SK-N-SH (cell line): ENCODE measurements around the gene SLC22A17.

ENCODE experiments used
- CTCF ChIP-seq: fragments of 200-600 bp; sonication (generic); IDR thresholded peaks from 2 replicates; pipeline ENCODE4 v1.6.1; 2017; ENCODE audit warnings: antibody characterized with exemption, mild to moderate bottlenecking, moderate library complexity
- EP300 ChIP-seq, 2 experiments: IDR thresholded peaks; 2 replicates each; pipeline versions ENCODE4 v1.4.0 to v1.6.1; 2012; ENCODE audit warnings: borderline replicate concordance in 1 of 2, low read depth in 1 of 2, low read length in 1 of 2
- EZH2phosphoT487 ChIP-seq: fragments of 200-600 bp; sonication (generic); IDR thresholded peaks from 2 replicates; pipeline ENCODE4 v1.6.1; 2017; ENCODE audit warnings: low read depth, mixed run types, mild to moderate bottlenecking, antibody characterized with exemption, moderate library complexity, borderline replicate concordance
- GABPA ChIP-seq: IDR thresholded peaks from 2 replicates; pipeline ENCODE4 v1.4.0; 2012; ENCODE audit warnings: low read depth, mild to moderate bottlenecking
- NFIC ChIP-seq: IDR thresholded peaks from 2 replicates; pipeline ENCODE4 v1.4.0; 2012; ENCODE audit warnings: borderline replicate concordance
- POLR2AphosphoS5 ChIP-seq: IDR thresholded peaks from 2 replicates; pipeline ENCODE4 v1.6.1; 2012; ENCODE audit warnings: low read depth, low read length
- RAD21 ChIP-seq: IDR thresholded peaks from 2 replicates; pipeline ENCODE4 v1.6.1; 2012; ENCODE audit warnings: mild to moderate bottlenecking, low read length
- SMC3 ChIP-seq: IDR thresholded peaks from 2 replicates; pipeline ENCODE4 v1.6.1; 2012; ENCODE audit warnings: low read depth, low read length, improper control_type of control experiment
- TAF1 ChIP-seq: IDR thresholded peaks from 2 replicates; pipeline ENCODE4 v1.6.1; 2012; ENCODE audit warnings: low read depth, mild to moderate bottlenecking, low read length, moderate library complexity, borderline replicate concordance
- TF ChIP-seq, protein P1 (sequence below): IDR thresholded peaks from 2 replicates; pipeline ENCODE4 v1.6.1; 2012; ENCODE audit warnings: mild to moderate bottlenecking, low read depth, low read length, moderate library complexity
- TF ChIP-seq, protein P2 (sequence below): IDR thresholded peaks from 2 replicates; pipeline ENCODE4; 2012

DNA sequence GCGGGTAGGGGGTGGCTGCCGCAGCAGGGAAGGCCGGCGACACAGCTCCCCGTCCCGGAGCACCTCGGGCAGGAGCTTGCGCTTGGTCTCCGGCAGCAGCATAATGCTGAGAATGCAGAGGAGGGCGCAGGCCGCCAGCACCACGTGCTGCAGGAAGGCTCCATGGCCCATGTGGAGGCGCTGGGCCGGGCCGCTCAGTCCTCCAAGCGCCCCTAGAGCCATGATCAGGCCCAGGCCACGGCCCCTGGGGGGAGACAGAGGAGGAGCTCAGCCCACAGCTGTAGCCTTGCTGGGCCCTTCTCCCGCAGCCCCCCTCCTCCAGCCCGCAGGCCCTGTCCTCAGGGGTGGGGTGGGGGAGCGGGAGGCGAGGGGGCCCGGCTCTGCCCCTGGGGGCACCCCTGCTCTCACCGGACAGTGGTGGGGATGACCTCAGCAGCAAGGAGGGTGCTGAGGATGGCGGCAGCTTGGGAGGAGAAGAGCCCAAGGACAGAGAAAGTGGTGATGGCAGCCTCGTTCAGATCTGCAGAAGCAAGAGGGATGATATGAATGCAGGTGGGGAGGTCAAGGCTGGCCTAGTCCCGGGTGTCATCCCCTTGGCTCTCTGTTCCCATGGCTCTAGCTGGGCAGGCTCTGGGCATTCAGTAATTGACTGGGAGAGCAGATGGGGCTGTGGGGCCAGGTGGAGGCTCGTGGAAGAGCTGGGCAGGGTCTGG lies 5.8 kb downstream of the SLC22A17 start:
- no peak for TF ChIP-seq EP300 (IDR thresholded peaks at IDR 0.05; ENCODE audit: borderline replicate concordance in 1 of 2, low read depth in 1 of 2, low read length in 1 of 2)
- no peak for TF ChIP-seq CTCF
- TF ChIP-seq, protein P1, sequence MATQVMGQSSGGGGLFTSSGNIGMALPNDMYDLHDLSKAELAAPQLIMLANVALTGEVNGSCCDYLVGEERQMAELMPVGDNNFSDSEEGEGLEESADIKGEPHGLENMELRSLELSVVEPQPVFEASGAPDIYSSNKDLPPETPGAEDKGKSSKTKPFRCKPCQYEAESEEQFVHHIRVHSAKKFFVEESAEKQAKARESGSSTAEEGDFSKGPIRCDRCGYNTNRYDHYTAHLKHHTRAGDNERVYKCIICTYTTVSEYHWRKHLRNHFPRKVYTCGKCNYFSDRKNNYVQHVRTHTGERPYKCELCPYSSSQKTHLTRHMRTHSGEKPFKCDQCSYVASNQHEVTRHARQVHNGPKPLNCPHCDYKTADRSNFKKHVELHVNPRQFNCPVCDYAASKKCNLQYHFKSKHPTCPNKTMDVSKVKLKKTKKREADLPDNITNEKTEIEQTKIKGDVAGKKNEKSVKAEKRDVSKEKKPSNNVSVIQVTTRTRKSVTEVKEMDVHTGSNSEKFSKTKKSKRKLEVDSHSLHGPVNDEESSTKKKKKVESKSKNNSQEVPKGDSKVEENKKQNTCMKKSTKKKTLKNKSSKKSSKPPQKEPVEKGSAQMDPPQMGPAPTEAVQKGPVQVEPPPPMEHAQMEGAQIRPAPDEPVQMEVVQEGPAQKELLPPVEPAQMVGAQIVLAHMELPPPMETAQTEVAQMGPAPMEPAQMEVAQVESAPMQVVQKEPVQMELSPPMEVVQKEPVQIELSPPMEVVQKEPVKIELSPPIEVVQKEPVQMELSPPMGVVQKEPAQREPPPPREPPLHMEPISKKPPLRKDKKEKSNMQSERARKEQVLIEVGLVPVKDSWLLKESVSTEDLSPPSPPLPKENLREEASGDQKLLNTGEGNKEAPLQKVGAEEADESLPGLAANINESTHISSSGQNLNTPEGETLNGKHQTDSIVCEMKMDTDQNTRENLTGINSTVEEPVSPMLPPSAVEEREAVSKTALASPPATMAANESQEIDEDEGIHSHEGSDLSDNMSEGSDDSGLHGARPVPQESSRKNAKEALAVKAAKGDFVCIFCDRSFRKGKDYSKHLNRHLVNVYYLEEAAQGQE = no peak
- TF ChIP-seq TAF1 = no peak
- TF ChIP-seq, protein P2, sequence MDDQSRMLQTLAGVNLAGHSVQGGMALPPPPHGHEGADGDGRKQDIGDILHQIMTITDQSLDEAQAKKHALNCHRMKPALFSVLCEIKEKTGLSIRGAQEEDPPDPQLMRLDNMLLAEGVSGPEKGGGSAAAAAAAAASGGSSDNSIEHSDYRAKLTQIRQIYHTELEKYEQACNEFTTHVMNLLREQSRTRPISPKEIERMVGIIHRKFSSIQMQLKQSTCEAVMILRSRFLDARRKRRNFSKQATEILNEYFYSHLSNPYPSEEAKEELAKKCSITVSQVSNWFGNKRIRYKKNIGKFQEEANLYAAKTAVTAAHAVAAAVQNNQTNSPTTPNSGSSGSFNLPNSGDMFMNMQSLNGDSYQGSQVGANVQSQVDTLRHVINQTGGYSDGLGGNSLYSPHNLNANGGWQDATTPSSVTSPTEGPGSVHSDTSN = no peak
- no peak for TF ChIP-seq SMC3
- no peak for TF ChIP-seq EZH2phosphoT487
- no peak for TF ChIP-seq RAD21
- no peak for TF ChIP-seq NFIC
- no peak for TF ChIP-seq POLR2AphosphoS5
- TF ChIP-seq GABPA = no peak
